HT1080 (cell line): ENCODE results near the gene SEC23A. TPM values are rescaled to one million over a fixed set of nuclear protein-coding genes. Genes with fewer than 3 reads are reported as not detected.
"Not testable (repeated sequence)": the region's sequence is repeated elsewhere in the genome, so short reads cannot be mapped to it uniquely, and the experiment has no call there.

Source experiments
- DNase-seq: peaks from one replicate; pipeline ENCODE4 v3.0.0-alpha.2; 2015; ENCODE audit warnings: low read depth
- total RNA-seq: library from RNA; depleted of rRNA; stranded (reverse); fragments of >200 nt; shearing (Covaris generic); gene quantifications from 2 replicates; pipeline ENCODE4 v1.2.3, GENCODE V29; 2014

Gene SEC23A
- total RNA-seq, 1 experiment from 2014 or later: 95.6 TPM

GRCh38 chr14:39033371-39033770 is 69.7 kb downstream of the SEC23A start:
- DNase-seq: peak; percentile 44

- no peak for DNase-seq
Observed at GRCh38 chr14:39030209-39030608, 72.8 kb downstream of the SEC23A start.

DNA sequence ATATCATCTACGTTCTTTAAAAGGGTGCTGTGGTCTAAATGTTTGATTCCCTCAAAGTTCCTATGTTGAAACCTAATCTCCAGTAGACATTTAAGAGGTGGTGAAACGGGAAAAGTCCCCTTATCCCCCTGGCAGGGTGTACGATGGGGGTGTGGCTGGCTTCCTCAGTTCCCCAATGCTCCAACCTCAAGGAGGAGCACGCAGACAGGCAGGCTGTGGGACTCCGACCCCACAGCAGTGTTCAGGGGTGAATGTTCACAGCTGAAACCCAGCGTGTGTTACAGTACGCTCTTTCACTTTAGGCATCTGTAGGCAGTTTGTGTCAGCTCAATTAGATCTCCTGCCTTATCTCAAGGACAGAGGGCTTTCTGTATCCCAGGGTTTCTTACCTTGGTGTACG is 73.2 kb downstream of the SEC23A start:
- no peak for DNase-seq

DNA sequence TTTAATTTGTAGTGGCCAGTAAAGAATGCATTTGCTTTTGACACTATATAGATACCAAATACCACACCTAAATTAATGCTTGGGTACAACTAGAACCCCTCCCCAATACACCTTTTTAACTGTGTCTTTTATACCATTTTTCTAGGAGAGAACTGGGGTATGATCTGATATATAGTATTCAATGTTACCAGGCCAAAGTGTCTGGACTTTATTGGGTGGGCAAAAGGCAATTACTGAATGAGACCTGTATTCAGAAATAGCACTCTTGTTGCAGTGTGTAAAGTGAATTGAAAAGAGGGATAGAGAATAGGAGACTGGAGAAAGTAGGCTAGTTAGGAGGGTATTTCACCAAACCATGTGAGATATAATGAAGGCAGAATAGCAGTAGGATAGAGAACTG is 74.4 kb downstream of the SEC23A start:
- DNase-seq: no peak

DNA sequence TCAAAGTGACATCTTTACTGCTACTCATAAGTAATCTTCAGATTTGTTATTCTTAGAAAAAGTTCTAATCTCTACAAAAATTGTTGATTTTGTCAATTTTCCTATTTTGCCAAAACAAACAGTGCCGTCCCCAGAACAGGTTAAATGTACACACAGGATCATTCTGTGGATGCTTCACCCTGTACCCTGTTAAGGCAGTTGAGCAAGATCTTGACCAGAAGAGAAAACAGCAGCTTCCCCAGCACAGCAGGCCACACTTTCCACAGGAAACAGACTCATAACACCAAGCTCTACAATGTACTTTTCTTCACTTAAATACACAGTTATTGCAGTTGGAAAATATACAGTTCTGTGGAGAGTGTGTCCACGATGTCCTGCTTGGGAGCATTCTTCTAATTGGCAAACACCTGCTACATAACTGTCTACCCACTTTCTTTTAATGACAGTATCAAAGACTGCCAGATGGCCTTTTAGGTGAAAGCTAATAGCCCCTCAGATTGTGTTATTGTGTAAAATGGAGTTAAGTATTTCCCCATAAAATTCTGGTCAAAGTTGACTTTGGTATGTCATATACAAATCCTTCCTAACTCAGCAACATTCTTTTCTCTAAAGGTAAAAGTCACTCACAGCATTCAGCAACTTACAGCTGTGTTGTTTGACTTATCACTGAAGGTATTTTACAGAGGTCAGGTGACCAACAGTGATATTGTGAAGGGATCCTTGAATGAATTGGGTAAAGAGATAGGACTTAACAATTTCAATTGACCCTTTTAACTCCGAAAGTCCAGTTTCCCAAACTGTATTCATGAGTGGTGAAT is 77.0 kb downstream of the SEC23A start:
- no peak for DNase-seq

DNA sequence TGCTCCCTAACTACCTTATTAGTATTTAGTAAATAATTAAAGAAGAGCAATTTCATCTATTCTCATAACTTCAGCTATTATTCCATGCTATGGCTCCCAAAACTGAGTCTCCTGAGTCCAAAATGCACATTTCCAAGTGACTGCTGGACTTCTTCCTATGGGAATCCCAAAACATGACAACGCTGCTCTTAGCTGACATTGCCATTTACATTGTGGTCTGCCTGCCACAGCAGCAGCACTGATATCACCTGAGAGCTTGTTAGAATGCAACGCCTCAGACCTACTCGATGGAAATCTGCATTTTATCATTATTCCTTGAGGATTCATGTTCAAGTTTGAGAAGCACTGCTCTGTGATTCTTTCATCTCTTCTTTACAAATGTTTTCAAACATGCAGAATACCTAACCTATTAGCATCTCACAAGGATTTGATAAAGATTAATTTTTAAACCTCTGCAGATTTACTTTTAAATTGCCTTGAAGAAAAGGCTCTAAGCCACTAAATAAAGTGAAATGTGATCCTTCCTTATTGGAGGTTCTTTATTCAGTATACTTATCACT is 77.7 kb downstream of the SEC23A start:
- no peak for DNase-seq

- no peak for DNase-seq
Observed at GRCh38 chr14:39023939-39024871, 78.8 kb downstream of the SEC23A start.

GRCh38 chr14:39017096-39018016 is 85.7 kb downstream of the SEC23A start:
- DNase-seq: not testable (repeated sequence)

GRCh38 chr14:39016733-39017095 is 86.3 kb downstream of the SEC23A start:
- no peak for DNase-seq

DNA sequence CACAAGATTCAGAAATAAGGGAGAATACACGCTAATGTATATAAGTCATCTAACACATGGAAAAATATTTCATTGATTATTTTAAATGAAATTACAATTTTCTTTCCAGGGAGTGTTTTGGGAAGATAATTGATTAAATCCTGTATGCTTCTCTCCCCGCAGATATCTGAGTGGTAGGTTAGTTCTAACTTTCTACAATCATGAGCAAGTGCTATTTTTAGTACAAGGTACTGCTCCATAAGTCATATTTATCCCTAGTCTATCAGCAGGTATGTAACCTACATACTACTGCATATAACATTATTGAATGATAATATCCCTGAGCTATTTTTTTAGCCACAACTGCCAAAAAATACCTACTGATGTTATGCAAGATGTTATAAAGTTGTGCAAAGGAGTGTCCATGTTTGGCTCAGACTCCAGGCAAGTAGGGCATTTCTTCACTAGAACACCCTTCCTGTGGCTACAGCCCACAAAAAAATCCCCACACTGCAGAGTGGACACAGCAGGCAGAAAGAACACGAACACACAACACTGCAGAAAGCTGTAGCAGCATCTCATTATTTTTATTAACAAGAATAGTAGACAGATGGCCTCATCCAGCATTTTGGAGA is 87.0 kb downstream of the SEC23A start:
- DNase-seq: no peak

GRCh38 chr14:39015360-39015961 is 87.6 kb downstream of the SEC23A start:
- peak; percentile 15 for DNase-seq

DNA sequence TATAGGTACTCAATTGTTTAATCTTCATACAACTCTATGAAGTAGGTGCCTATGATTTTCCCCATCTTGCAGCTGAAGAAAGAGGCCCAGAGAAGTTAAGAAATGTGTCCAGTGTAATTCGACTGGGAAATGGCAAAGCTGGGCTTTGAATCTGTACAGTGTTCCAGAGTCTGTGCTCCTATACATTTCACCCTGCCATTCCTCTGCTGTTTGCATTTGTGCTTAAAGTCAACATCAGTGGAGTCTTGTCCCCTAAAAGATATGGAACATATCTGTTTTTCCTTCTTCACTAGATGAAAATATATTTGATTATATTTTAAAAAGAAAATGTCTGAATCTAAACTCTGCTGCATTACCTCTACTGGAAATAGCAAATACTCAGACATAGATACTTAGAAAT is 88.6 kb downstream of the SEC23A start:
- no peak for DNase-seq

DNA sequence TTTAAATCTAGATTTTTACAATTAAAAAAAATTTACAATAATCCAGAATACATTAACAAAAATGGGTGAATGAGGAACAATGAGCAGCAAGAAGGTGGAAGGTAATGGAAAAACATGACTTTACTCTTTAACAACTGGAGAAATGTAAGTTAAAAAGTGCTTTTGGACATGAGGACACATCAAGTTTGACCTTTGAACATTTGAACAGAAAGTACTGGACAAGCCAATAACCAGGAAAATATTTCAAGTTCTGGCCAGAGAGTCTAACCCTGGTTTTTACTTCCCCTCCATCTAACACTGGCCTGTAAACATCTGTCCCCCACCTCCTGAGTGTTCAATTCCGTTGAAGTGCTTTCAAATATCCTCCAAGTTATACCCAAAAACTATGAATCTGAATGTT is 94.1 kb downstream of the SEC23A start:
- not testable (repeated sequence) for DNase-seq

DNA sequence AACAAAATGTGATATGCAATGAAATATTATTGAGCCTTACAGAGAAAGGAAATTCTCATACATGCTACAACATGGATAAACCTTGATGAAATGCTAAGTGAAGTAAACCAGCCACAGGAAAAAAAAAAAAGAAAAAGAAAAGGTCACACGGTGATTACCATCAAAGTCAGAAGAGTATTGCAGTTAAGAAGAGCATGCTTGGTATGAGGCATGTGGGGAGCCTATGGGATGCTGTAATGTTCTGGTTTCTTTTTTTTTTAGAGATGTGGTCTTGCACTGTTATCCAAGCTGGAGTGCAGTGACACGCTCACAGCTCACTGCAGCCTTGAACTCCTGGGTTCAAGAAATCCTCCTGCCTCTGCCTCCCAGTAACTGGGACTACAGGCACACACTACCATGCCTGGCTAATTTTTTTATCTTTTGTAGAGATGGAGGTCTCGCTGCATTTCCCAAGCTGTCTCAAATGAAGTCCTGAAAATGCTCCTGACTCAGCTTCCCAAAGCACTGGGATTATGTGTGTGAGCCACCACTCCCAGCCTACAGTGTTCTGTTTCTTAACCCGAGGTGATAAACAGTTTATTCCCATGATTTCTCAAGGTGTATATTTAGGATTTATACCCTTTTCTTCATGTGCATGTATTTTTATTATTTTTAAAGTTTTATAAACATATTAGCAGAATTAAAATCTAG is 96.2 kb downstream of the SEC23A start:
- DNase-seq: no peak

DNA sequence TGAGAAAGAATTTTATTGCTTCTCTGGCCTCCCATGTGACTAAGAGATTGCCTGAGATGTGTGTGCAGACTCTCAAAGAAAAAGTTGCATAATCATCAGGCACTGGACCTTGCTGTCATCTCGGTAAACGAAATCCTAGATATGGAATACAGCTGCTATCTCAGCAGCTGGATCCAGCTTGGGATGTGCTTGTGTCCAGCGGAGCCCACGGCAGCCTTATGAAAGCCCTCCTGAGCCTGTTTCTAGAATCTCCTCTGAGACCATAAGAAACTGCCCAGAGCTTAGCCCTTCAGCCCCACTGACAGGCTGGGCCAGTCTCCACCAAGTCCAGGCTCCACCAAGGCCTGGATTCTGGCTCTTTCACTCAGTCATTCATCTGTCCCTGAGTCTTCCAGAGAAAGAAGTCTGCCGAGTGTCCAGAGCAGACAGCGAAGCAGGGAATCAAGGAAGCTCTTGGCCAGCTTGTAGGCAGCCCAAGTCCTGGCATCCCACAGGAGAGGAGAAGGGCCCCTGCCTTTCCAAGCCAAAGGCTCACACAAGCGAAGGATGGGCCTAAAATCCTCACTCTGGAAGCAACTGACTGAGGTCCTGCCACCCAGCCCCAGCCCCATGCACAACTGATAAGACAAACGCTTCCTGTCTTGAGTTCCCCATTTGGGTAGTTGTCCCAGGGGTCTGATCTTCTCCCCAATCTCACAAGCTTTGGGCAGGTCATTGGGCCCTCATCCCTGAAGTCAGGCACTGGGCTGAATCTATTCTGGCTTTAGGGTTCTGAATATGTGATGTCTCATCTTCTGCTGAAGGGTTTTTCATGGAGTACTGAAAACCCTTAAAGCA is 97.8 kb downstream of the SEC23A start:
- DNase-seq: no peak

DNA sequence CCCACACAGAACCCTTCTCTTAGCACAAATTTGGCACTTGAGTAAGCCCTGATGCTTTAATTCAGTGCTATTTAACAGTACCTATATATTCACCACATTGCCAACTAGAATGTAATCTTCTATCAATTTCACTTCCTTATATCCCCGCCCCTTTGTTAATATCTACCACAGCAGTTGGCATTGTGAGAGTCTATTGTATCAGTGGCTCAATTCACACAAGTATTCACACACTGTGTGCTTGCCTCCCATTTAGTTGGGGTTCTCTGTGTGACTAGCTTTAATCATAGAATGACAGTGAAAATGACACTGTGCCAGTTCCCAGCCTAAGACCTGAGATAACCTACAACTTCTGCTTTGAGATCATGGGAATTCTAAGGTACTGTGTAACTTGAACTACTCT is 103.1 kb downstream of the SEC23A start:
- DNase-seq: no peak

- DNase-seq: no peak
Observed at GRCh38 chr14:38994731-38995130, 108.3 kb downstream of the SEC23A start.

- DNase-seq: no peak
Observed at GRCh38 chr14:38993981-38994380, 109.1 kb downstream of the SEC23A start.
